Measurements from ENCODE around the gene RAPSN. TPM values are rescaled to one million over a fixed set of nuclear protein-coding genes. Genes with fewer than 3 reads are reported as not detected.

Gene RAPSN
- total and polyA plus RNA-seq, 2 donors (not counting 1 experiment from before 2014, with no cell fraction given), result 0.25 to 1.0 TPM

DNA sequence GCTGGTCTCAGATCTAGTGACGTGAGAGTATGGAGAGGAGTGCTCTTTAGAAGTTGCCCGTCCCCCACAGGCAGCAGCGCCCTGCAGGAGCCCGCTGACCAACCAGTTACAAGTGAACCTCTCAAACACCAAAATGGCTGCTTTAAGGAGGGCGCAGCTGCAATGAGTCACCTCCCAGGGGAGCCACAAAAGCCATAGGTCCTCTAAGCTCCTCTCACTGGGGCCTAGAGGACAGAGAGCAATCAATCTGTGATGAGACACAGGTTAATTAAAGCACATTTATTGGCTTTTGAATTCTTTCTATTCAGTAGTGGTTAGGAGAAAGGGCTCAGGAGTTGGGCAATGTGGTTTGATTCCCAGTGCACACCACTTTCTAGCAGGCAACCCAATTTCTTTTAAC lies 15.5 kb upstream of the RAPSN start:
- Mint-ChIP-seq H3K4me3 (no peak overlapping the region), H3K4me1 (no peaks in the 10 kb centered on the region), H3K27ac (peak overlapping the region; percentile 56), H3K9me3 (ENCODE audit: insufficient read depth) (no peaks in the 10 kb centered on the region), H3K27me3 (no peaks in the 10 kb centered on the region)
- Histone ChIP-seq H3K4me2 (replicated peaks; ENCODE audit: low read depth, low read length, poor library complexity, severe bottlenecking) (no peak overlapping the region), H4K20me1 (ENCODE audit: control insufficient read depth, insufficient read depth, low read length, poor library complexity, severe bottlenecking) (peaks cover 15% of the 10 kb centered on the region), H3K4me1 (ENCODE audit: control insufficient read depth in 2 of 2, insufficient read depth in 2 of 2, low read length in 2 of 2) (no peaks in the 10 kb centered on the region), H3K4me3 (ENCODE audit: control extremely low read depth in 1 of 5, extremely low read depth in 1 of 5, insufficient read depth in 1 of 5, low read depth in 2 of 5, low read length in 4 of 5) (no peak overlapping the region), H3K27me3 (replicated peaks in 1 of 4; ENCODE audit: control extremely low read depth in 1 of 4, control insufficient read depth in 3 of 4, insufficient read depth in 4 of 4, low read length in 3 of 4) (no peaks in the 10 kb centered on the region), H3K27ac (ENCODE audit: low read length in 2 of 2) (no peak overlapping the region), H3K36me3 (replicated peaks in 1 of 2; ENCODE audit: control extremely low read depth in 1 of 2, control insufficient read depth in 1 of 2, extremely low read depth in 1 of 2, insufficient read depth in 2 of 2, low read length in 1 of 2) (peaks cover 1 to 46% of the 10 kb centered on the region in 2 experiments), H3K9me3 (ENCODE audit: control extremely low read depth in 1 of 3, control insufficient read depth in 2 of 3, insufficient read depth in 1 of 3, low read length in 2 of 3) (no peaks in the 10 kb centered on the region), H3K9ac (ENCODE audit: low read length) (no peak overlapping the region), H3K79me2 (ENCODE audit: control insufficient read depth, insufficient read depth, low read length) (peaks cover 14% of the 10 kb centered on the region), H2AFZ (ENCODE audit: insufficient read depth, low read depth, low read length, poor library complexity, severe bottlenecking) (no peak overlapping the region)
- DNase-seq, result no peak
- ChIA-PET CTCF (interaction anchor here (1.6 kb wide), 1 partner anchor 10 kb away, joined by 6 read pairs; no protein-coding TSS in a partner anchor), POLR2A (no interaction called here)
- 89% methylated on average over 2 of the region's 5 CpGs for WGBS (ENCODE audit: insufficient coverage)
- intact Hi-C loops (cut with micrococcal nuclease), result no loop called here
- TF ChIP-seq, protein P1, sequence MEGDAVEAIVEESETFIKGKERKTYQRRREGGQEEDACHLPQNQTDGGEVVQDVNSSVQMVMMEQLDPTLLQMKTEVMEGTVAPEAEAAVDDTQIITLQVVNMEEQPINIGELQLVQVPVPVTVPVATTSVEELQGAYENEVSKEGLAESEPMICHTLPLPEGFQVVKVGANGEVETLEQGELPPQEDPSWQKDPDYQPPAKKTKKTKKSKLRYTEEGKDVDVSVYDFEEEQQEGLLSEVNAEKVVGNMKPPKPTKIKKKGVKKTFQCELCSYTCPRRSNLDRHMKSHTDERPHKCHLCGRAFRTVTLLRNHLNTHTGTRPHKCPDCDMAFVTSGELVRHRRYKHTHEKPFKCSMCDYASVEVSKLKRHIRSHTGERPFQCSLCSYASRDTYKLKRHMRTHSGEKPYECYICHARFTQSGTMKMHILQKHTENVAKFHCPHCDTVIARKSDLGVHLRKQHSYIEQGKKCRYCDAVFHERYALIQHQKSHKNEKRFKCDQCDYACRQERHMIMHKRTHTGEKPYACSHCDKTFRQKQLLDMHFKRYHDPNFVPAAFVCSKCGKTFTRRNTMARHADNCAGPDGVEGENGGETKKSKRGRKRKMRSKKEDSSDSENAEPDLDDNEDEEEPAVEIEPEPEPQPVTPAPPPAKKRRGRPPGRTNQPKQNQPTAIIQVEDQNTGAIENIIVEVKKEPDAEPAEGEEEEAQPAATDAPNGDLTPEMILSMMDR (IDR thresholded peaks at IDR 0.05), result no peak
- TF ChIP-seq EZH2 (IDR thresholded peaks at IDR 0.05; ENCODE audit: borderline replicate concordance, insufficient read depth, low read depth, low read length, poor library complexity, severe bottlenecking), result no peak
- no peak for ATAC-seq (ENCODE audit: low read depth)

DNA sequence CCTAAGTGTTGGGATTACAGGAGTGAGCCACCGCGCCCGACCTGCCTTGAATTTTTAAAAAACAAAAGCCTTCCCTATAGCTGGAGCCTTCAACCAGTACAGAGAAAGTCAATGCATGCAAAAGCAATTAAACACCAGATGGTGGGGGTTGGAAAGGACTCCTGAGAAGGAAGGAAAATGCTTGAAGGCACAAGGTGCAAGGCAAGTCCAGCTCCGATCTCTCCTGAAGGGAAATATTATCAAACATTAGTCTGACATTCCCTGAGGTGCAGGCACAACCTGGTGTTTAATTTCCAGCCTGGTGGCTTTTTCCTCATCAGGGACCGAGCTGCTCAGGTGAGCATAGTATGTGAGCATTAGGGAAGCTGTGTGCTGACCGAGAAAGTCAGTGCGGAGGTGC lies 12.9 kb upstream of the RAPSN start:
- Histone ChIP-seq H4K20me1 (ENCODE audit: control insufficient read depth, insufficient read depth, low read length, poor library complexity, severe bottlenecking) (peaks cover 2% of the 10 kb centered on the region), H3K4me2 (replicated peaks; ENCODE audit: low read depth, low read length, poor library complexity, severe bottlenecking) (no peak overlapping the region), H3K36me3 (replicated peaks in 1 of 2; ENCODE audit: control extremely low read depth in 1 of 2, control insufficient read depth in 1 of 2, extremely low read depth in 1 of 2, insufficient read depth in 2 of 2, low read length in 1 of 2) (peaks cover 3 to 34% of the 10 kb centered on the region in 2 experiments), H2AFZ (ENCODE audit: insufficient read depth, low read depth, low read length, poor library complexity, severe bottlenecking) (no peak overlapping the region), H3K9me3 (ENCODE audit: control extremely low read depth in 1 of 3, control insufficient read depth in 2 of 3, insufficient read depth in 1 of 3, low read length in 2 of 3) (no peaks in the 10 kb centered on the region), H3K27ac (ENCODE audit: low read length in 2 of 2) (no peak overlapping the region), H3K9ac (ENCODE audit: low read length) (no peak overlapping the region), H3K4me3 (ENCODE audit: control extremely low read depth in 1 of 5, extremely low read depth in 1 of 5, insufficient read depth in 1 of 5, low read depth in 2 of 5, low read length in 4 of 5) (no peak overlapping the region), H3K79me2 (ENCODE audit: control insufficient read depth, insufficient read depth, low read length) (no peaks in the 10 kb centered on the region), H3K4me1 (ENCODE audit: control insufficient read depth in 2 of 2, insufficient read depth in 2 of 2, low read length in 2 of 2) (no peaks in the 10 kb centered on the region), H3K27me3 (replicated peaks in 1 of 4; ENCODE audit: control extremely low read depth in 1 of 4, control insufficient read depth in 3 of 4, insufficient read depth in 4 of 4, low read length in 3 of 4) (no peaks in the 10 kb centered on the region)
- intact Hi-C loops (cut with micrococcal nuclease), result no loop called here
- no peaks in the 10 kb centered on the region for H3K9me3 Mint-ChIP-seq (ENCODE audit: insufficient read depth)
- H3K4me3 Mint-ChIP-seq, result no peak overlapping the region
- ATAC-seq (ENCODE audit: low read depth), result no peak
- DNase-seq, result no peak
- 89% methylated on average over 3 of the region's 7 CpGs for WGBS (ENCODE audit: insufficient coverage)
- POLR2A ChIA-PET, result no interaction called here
- H3K4me1 Mint-ChIP-seq, result no peaks in the 10 kb centered on the region
- H3K27me3 Mint-ChIP-seq, result no peaks in the 10 kb centered on the region
- TF ChIP-seq, protein P1 (IDR thresholded peaks at IDR 0.05), result no peak
- no peak for TF ChIP-seq EZH2 (IDR thresholded peaks at IDR 0.05; ENCODE audit: borderline replicate concordance, insufficient read depth, low read depth, low read length, poor library complexity, severe bottlenecking)
- H3K27ac Mint-ChIP-seq, result no peak overlapping the region
- CTCF ChIA-PET, result no interaction called here
